B cell (primary cell): ENCODE results near the gene IGSF22.

Experiments
- CTCF ChIP-seq: fragments of 200-600 bp; IDR thresholded peaks from one replicate; pipeline ENCODE4 v1.8.0; 2022; ENCODE audit warnings: antibody characterized with exemption, mild to moderate bottlenecking
- EZH2 ChIP-seq: IDR thresholded peaks from 2 replicates; pipeline ENCODE4 v1.6.1; 2012; ENCODE audit warnings: borderline replicate concordance, low read depth, mild to moderate bottlenecking, moderate library complexity, low read length; ENCODE audit not compliant: insufficient read depth, poor library complexity, severe bottlenecking

- no peak for TF ChIP-seq CTCF
- no peak for TF ChIP-seq EZH2
These were observed 30.9 kb upstream of the IGSF22 start for GRCh38 chr11:18756889-18757288.
